Right lobe of liver (tissue), 4 donors: ENCODE measurements around the gene USP5.

Experiments used
- POLR2A ChIP-seq: fragments of 450-650 bp; IDR thresholded peaks from one replicate; pipeline ENCODE4 v1.6.1; 2017; ENCODE audit warnings: antibody characterized with exemption, mild to moderate bottlenecking
- TF ChIP-seq, protein P1 (sequence below), 4 donors: fragments of 200-600 bp in 3 of 4; fragments of 450-650 bp in 1 of 4; IDR thresholded peaks; one replicate each; pipeline versions ENCODE4 v1.5.1 to v1.8.0; 2016 to 2022; ENCODE audit warnings: antibody characterized with exemption in 4 of 4, mild to moderate bottlenecking in 2 of 4
- donor health status: DM: no; HTN: no; CAD: no.
- donor health status: DM: no; HTN: no; CAD: no.
- donor health status: DM: no; HTN: yes; CAD: no.

GRCh38 chr12:6902448-6902847, 50.5 kb downstream of the USP5 start:
- TF ChIP-seq, protein P1, sequence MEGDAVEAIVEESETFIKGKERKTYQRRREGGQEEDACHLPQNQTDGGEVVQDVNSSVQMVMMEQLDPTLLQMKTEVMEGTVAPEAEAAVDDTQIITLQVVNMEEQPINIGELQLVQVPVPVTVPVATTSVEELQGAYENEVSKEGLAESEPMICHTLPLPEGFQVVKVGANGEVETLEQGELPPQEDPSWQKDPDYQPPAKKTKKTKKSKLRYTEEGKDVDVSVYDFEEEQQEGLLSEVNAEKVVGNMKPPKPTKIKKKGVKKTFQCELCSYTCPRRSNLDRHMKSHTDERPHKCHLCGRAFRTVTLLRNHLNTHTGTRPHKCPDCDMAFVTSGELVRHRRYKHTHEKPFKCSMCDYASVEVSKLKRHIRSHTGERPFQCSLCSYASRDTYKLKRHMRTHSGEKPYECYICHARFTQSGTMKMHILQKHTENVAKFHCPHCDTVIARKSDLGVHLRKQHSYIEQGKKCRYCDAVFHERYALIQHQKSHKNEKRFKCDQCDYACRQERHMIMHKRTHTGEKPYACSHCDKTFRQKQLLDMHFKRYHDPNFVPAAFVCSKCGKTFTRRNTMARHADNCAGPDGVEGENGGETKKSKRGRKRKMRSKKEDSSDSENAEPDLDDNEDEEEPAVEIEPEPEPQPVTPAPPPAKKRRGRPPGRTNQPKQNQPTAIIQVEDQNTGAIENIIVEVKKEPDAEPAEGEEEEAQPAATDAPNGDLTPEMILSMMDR (IDR thresholded peaks at IDR 0.05): no peak
- TF ChIP-seq POLR2A: no peak
